Hepatocyte (in vitro differentiated cells): ENCODE results near the gene GRAP2.

Experiments
- EZH2phosphoT487 ChIP-seq: fragments of 200-600 bp; sonication (generic); IDR thresholded peaks from one replicate; pipeline ENCODE4 v1.6.1; 2018; ENCODE audit warnings: antibody characterized with exemption, mild to moderate bottlenecking, low read depth, moderate library complexity; ENCODE audit not compliant: unreplicated experiment, severe bottlenecking
- TF ChIP-seq, protein P1 (sequence below): fragments of 200-600 bp; sonication (generic); IDR thresholded peaks from 2 replicates; pipeline ENCODE4 v1.5.1; 2016; ENCODE audit warnings: antibody characterized with exemption, mild to moderate bottlenecking; ENCODE audit not compliant: poor library complexity

GRCh38 chr22:39908136-39908535 is 7.3 kb downstream of the GRAP2 start:
- TF ChIP-seq, protein P1, sequence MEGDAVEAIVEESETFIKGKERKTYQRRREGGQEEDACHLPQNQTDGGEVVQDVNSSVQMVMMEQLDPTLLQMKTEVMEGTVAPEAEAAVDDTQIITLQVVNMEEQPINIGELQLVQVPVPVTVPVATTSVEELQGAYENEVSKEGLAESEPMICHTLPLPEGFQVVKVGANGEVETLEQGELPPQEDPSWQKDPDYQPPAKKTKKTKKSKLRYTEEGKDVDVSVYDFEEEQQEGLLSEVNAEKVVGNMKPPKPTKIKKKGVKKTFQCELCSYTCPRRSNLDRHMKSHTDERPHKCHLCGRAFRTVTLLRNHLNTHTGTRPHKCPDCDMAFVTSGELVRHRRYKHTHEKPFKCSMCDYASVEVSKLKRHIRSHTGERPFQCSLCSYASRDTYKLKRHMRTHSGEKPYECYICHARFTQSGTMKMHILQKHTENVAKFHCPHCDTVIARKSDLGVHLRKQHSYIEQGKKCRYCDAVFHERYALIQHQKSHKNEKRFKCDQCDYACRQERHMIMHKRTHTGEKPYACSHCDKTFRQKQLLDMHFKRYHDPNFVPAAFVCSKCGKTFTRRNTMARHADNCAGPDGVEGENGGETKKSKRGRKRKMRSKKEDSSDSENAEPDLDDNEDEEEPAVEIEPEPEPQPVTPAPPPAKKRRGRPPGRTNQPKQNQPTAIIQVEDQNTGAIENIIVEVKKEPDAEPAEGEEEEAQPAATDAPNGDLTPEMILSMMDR = no peak
- TF ChIP-seq EZH2phosphoT487 = no peak
